A673 (cell line): ENCODE measurements around the gene FMO5. TPM values are rescaled to one million over a fixed set of nuclear protein-coding genes. Genes with fewer than 3 reads are reported as not detected.

ENCODE experiments used
- BruUV-seq: library from RNA; stranded (reverse); fragments of 400-500 nt; replicated peaks from 2 replicates; lab custom pipeline; 2021; lab: Mats Ljungman, UMichigan
- CTCF ChIA-PET: fragments of 300-600 bp; sonication (Branson Sonifier 250); formaldehyde crosslinking; loops from one replicate; lab custom pipeline; 2022; ENCODE audit warnings: antibody characterized with exemption; lab: Charles Lee
- POLR2A ChIA-PET: fragments of 300-600 bp; sonication (Branson Sonifier 250); formaldehyde crosslinking; loops from one replicate; lab custom pipeline; 2022; ENCODE audit warnings: antibody characterized with exemption; ENCODE audit not compliant: low non-redundant PET; lab: Charles Lee
- DNase-seq: peaks from one replicate; pipeline ENCODE4 v3.0.0-alpha.2; 2015; ENCODE audit warnings: low spot score
- H3K27ac ChIP-seq: fragments of 200-600 bp; sonication (generic); 2 replicates; pipeline ENCODE4 v1.5.1; 2016; ENCODE audit warnings: mixed run types, low read depth, mild to moderate bottlenecking, mixed read lengths, antibody characterized with exemption, low read length; ENCODE audit not compliant: poor library complexity, severe bottlenecking
- H3K27me3 ChIP-seq: fragments of 200-600 bp; sonication (generic); replicated peaks from 2 replicates; pipeline ENCODE4 v1.6.1; 2017; ENCODE audit warnings: mixed run types, low read depth, mild to moderate bottlenecking, mixed read lengths, antibody characterized with exemption, low read length; ENCODE audit not compliant: insufficient read depth, poor library complexity
- H3K36me3 ChIP-seq: fragments of 200-600 bp; sonication (generic); 2 replicates; pipeline ENCODE4 v1.6.1; 2016; ENCODE audit warnings: mixed run types, mild to moderate bottlenecking, mixed read lengths, antibody characterized with exemption, low read length; ENCODE audit not compliant: insufficient read depth, poor library complexity, severe bottlenecking
- H3K4me1 ChIP-seq: fragments of 200-600 bp; sonication (generic); 2 replicates; pipeline ENCODE4 v1.6.1; 2017; ENCODE audit warnings: mixed run types, mild to moderate bottlenecking, mixed read lengths, antibody characterized with exemption, low read length; ENCODE audit not compliant: insufficient read depth, poor library complexity, severe bottlenecking
- H3K4me3 ChIP-seq: fragments of 200-600 bp; sonication (generic); 2 replicates; pipeline ENCODE4 v1.5.1; 2016; ENCODE audit warnings: low read depth, mixed run types, mild to moderate bottlenecking, mixed read lengths, low read length; ENCODE audit not compliant: poor library complexity, severe bottlenecking
- H3K9me3 ChIP-seq: fragments of 200-600 bp; sonication (generic); 2 replicates; pipeline ENCODE4 v1.6.1; 2016; ENCODE audit warnings: mixed run types, low read depth, mild to moderate bottlenecking, mixed read lengths, antibody characterized with exemption, low read length; ENCODE audit not compliant: poor library complexity, severe bottlenecking
- EZH2 ChIP-seq: fragments of 200-600 bp; sonication (generic); IDR thresholded peaks from 2 replicates; pipeline ENCODE4 v1.6.1; 2017; ENCODE audit warnings: borderline replicate concordance, low read depth, mild to moderate bottlenecking, mixed read lengths, antibody characterized with exemption, low read length; ENCODE audit not compliant: poor library complexity, severe bottlenecking
- intact Hi-C: fragments of 100-400 bp; cut with micrococcal nuclease; formaldehyde crosslinking; loops from one replicate; pipeline ENCODE4 v1.10.0; 2022; ENCODE audit not compliant: unreplicated experiment
- total RNA-seq: library from RNA; stranded (reverse); gene quantifications from 2 replicates; pipeline ENCODE4 v1.2.3, GENCODE V29; 2021
- TF ChIP-seq, protein P1 (sequence below): fragments of 300-800, 200-600 bp; sonication (generic); conservative IDR thresholded peaks from 2 replicates; pipeline ENCODE4 v1.5.1; 2017; ENCODE audit warnings: low read depth, mild to moderate bottlenecking, antibody characterized with exemption, low read length, moderate library complexity, mixed read lengths

Gene FMO5
- total RNA-seq, 1 experiment from 2014 or later = 0.24 TPM

DNA sequence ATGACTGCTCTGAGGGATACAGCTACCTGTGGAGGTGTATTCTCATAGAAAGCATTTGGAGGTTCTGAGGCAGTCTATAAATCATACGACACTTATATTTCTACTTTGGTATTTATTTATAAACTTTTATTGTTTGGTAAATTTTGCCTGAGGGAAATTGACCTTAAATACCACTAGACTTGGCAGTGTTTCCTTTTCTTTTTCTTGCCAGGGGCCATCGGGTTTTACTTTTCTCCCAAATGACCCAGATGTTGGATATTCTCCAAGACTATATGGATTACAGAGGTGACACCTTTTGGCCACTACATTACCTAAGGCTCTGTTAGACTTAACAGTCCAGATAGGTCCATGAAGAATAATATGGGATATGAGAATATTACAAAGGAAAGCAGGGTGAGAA, 45.6 kb upstream of the FMO5 start:
- H3K27ac ChIP-seq = no peak overlapping the region
- ChIA-PET POLR2A (no interaction called here), CTCF (no interaction called here)
- H3K36me3 ChIP-seq = peaks cover 40% of the 10 kb centered on the region
- no TSS peak for BruUV-seq
- TF ChIP-seq EZH2 = no peak
- TF ChIP-seq, protein P1, sequence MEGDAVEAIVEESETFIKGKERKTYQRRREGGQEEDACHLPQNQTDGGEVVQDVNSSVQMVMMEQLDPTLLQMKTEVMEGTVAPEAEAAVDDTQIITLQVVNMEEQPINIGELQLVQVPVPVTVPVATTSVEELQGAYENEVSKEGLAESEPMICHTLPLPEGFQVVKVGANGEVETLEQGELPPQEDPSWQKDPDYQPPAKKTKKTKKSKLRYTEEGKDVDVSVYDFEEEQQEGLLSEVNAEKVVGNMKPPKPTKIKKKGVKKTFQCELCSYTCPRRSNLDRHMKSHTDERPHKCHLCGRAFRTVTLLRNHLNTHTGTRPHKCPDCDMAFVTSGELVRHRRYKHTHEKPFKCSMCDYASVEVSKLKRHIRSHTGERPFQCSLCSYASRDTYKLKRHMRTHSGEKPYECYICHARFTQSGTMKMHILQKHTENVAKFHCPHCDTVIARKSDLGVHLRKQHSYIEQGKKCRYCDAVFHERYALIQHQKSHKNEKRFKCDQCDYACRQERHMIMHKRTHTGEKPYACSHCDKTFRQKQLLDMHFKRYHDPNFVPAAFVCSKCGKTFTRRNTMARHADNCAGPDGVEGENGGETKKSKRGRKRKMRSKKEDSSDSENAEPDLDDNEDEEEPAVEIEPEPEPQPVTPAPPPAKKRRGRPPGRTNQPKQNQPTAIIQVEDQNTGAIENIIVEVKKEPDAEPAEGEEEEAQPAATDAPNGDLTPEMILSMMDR = no peak
- no peaks in the 10 kb centered on the region for H3K27me3 ChIP-seq
- H3K4me3 ChIP-seq = no peak overlapping the region
- DNase-seq = no peak
- intact Hi-C loops = loop anchor here (5.0 kb wide), 2 partner anchors 122 to 622 kb away; no protein-coding TSS in a partner anchor
- peaks cover 10% of the 10 kb centered on the region for H3K4me1 ChIP-seq
- no peaks in the 10 kb centered on the region for H3K9me3 ChIP-seq

DNA sequence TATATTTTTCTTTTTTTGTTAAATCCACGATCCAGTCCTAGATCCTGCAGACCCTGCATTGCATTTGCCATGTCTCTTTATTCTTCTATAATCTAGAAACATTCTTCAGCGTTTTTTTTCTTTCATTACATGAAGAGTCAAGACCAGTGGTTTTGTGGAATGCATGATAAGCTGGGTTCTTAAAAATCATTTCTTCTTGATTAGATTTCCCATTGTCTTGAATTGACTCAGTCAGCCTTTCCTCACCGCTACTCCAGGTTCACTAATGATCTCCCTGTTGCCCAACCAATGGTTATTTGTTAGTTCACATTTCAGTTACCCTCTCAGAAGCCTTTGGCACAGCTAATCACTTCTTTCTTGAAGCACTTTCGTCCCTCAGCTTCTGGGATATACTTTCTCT, 42.6 kb upstream of the FMO5 start:
- CTCF ChIA-PET = no interaction called here
- H3K27ac ChIP-seq = no peak overlapping the region
- no peak overlapping the region for H3K4me3 ChIP-seq
- POLR2A ChIA-PET = no interaction called here
- H3K4me1 ChIP-seq = no peaks in the 10 kb centered on the region
- no peak for DNase-seq
- BruUV-seq = no TSS peak
- H3K9me3 ChIP-seq = no peaks in the 10 kb centered on the region
- intact Hi-C loops = no loop called here
- H3K27me3 ChIP-seq = no peaks in the 10 kb centered on the region
- H3K36me3 ChIP-seq = peaks cover 49% of the 10 kb centered on the region
- TF ChIP-seq, protein P1 = no peak
- no peak for TF ChIP-seq EZH2

DNA sequence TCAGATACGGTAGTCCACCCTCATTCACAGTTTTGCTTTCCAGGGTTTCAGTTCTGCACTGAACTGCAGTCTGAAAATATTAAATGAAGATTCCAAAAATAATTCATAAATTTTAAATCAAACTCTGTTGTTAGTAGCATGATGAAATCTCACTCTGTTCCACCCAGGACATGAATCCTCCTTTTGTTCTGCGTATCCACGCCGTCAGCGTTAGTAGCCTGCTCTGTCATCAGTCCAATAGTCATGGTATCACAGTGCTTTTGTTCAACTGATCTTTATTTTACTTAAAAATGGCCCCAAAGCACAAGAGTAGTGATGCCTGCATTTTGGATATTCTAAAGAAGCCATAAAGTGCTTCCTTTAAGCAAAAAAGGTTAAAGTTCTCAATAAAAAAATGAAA, 41.2 kb upstream of the FMO5 start:
- Histone ChIP-seq H3K4me1 (no peaks in the 10 kb centered on the region), H3K4me3 (no peak overlapping the region), H3K27ac (no peak overlapping the region), H3K27me3 (no peaks in the 10 kb centered on the region), H3K9me3 (no peaks in the 10 kb centered on the region), H3K36me3 (peaks cover 46% of the 10 kb centered on the region)
- ChIA-PET CTCF (no interaction called here), POLR2A (no interaction called here)
- intact Hi-C loops = no loop called here
- TF ChIP-seq, protein P1 = no peak
- TF ChIP-seq EZH2 = no peak
- BruUV-seq = no TSS peak
- no peak for DNase-seq
